HepG2 (cell line): ENCODE results near the gene PCNA. TPM values are rescaled to one million over a fixed set of nuclear protein-coding genes. Genes with fewer than 3 reads are reported as not detected.

Experiments
- ATAC-seq: fragments of 200-7000 bp; cut with Tn5 transposase; 3 replicates; pipeline ENCODE4 v1.9.1; 2020; ENCODE audit warnings: mild to moderate bottlenecking, moderate library complexity
- BruUV-seq: library from RNA; stranded (reverse); fragments of 400-500 nt; replicated peaks from 2 replicates; lab custom pipeline; 2021; lab: Mats Ljungman, UMichigan
- CTCF ChIA-PET: fragments of 300-600 bp; formaldehyde crosslinking; extraction: SDS; loops from one replicate; lab custom pipeline; 2021; ENCODE audit warnings: low total read pairs, inconsistent platforms, low intra/inter-chr PET ratio; lab: Yijun Ruan, JAX
- POLR2A ChIA-PET: fragments of 350-600 bp; sonication (Branson Sonifier 250); formaldehyde crosslinking; loops from one replicate; lab custom pipeline; 2020; ENCODE audit warnings: antibody characterized with exemption, inconsistent platforms; lab: Yijun Ruan, JAX
- DNase-seq: peaks from one replicate; pipeline ENCODE4 v3.0.0-alpha.2; 2015; ENCODE audit warnings: low spot score
- FAIRE-seq: peaks from 3 replicates; lab custom pipeline; 2011; peaks lifted over from hg19 to GRCh38; lab: Jason Lieb, UNC
- H2AFZ ChIP-seq: one replicate; pipeline ENCODE4 v1.6.1; 2011; ENCODE audit warnings: low read length, inconsistent platforms
- H3K27ac ChIP-seq: fragments of 300-600 bp; 3 replicates; pipeline ENCODE4 v1.8.0; 2011; ENCODE audit warnings: mixed run types, mild to moderate bottlenecking, mixed read lengths, low read length, inconsistent platforms; ENCODE audit not compliant: insufficient read depth; ENCODE audit errors: extremely low read length
- H3K27me3 ChIP-seq, 2 experiments: fragments of 200-600 bp in 1 of 2; 2 replicates in 1 of 2; 3 replicates in 1 of 2; pipeline versions ENCODE4 v1.6.0 to v1.8.0; 2011; ENCODE audit warnings: low read length in 2 of 2, mild to moderate bottlenecking in 2 of 2, moderate library complexity in 2 of 2, inconsistent platforms in 1 of 2; ENCODE audit not compliant: insufficient read depth in 2 of 2, control insufficient read depth in 1 of 2
- H3K36me3 ChIP-seq, 2 experiments: fragments of 200-600 bp in 1 of 2; replicated peaks in 1 of 2; 2 replicates in 1 of 2; 3 replicates in 1 of 2; pipeline versions ENCODE4 v1.5.1 to v1.8.0; 2011; ENCODE audit warnings: low read length in 2 of 2, inconsistent platforms in 1 of 2; ENCODE audit not compliant: insufficient read depth in 2 of 2, control insufficient read depth in 1 of 2
- H3K4me1 ChIP-seq: 2 replicates; pipeline ENCODE4 v1.5.1; 2012; ENCODE audit warnings: low read length, inconsistent platforms; ENCODE audit not compliant: insufficient read depth
- H3K4me2 ChIP-seq: 2 replicates; pipeline ENCODE4 v1.6.0; 2011; ENCODE audit warnings: low read depth, low read length, inconsistent platforms
- H3K4me3 ChIP-seq, 3 experiments: fragments of 200-600 bp in 1 of 3; sonication (generic), shearing (Covaris generic) in 1 of 3; replicated peaks in 1 of 3; 2 replicates each; pipeline ENCODE4 v1.5.1; 2011 to 2016; ENCODE audit warnings: low read length in 3 of 3, inconsistent platforms in 2 of 3, low read depth in 2 of 3, mild to moderate bottlenecking in 2 of 3, control low read depth in 1 of 3, mixed read lengths in 1 of 3; ENCODE audit not compliant: insufficient read depth in 1 of 3
- H3K79me2 ChIP-seq: one replicate; pipeline ENCODE4 v1.6.1; 2011; ENCODE audit warnings: low read length, inconsistent platforms; ENCODE audit not compliant: insufficient read depth
- H3K9ac ChIP-seq: 2 replicates; pipeline ENCODE4 v1.6.0; 2011; ENCODE audit warnings: mild to moderate bottlenecking, low read depth, low read length, inconsistent platforms; ENCODE audit not compliant: insufficient read depth
- H3K9me3 ChIP-seq: 2 replicates; pipeline ENCODE4 v1.5.1; 2012; ENCODE audit warnings: mild to moderate bottlenecking, low read length
- H4K20me1 ChIP-seq: 2 replicates; pipeline ENCODE4 v1.6.0; 2011; ENCODE audit warnings: inconsistent platforms, mild to moderate bottlenecking, low read length, moderate library complexity; ENCODE audit not compliant: insufficient read depth
- ARID2 ChIP-seq: sonication (generic); formaldehyde crosslinking; IDR thresholded peaks from 2 replicates; pipeline ENCODE4 v1.8.1; 2022; ENCODE audit warnings: mild to moderate bottlenecking, missing genetic modification reagents, borderline replicate concordance
- HDAC1 ChIP-seq: sonication (generic); formaldehyde crosslinking; IDR thresholded peaks from 2 replicates; pipeline ENCODE4 v1.5.1; 2020; ENCODE audit warnings: mild to moderate bottlenecking, missing genetic modification reagents
- HMG20A ChIP-seq: IDR thresholded peaks from 2 replicates; pipeline ENCODE4 v1.6.1; 2016; ENCODE audit warnings: borderline replicate concordance
- KDM4B ChIP-seq: sonication (generic); formaldehyde crosslinking; IDR thresholded peaks from 2 replicates; pipeline ENCODE4 v1.4.0; 2020; ENCODE audit warnings: missing genetic modification reagents
- MATR3 ChIP-seq: sonication (generic); formaldehyde crosslinking; IDR thresholded peaks from 2 replicates; pipeline ENCODE4 v1.4.0; 2020; ENCODE audit warnings: missing genetic modification reagents
- MAZ ChIP-seq, 2 experiments: sonication (generic) in 1 of 2; formaldehyde crosslinking in 1 of 2; IDR thresholded peaks; 2 replicates each; pipeline versions ENCODE4 v1.5.0 to v1.6.1; 2012 to 2020; ENCODE audit warnings: low read depth in 2 of 2, mild to moderate bottlenecking in 2 of 2, borderline replicate concordance in 1 of 2, improper control_type of control experiment in 1 of 2, low read length in 1 of 2, missing genetic modification reagents in 1 of 2, moderate library complexity in 1 of 2
- POLR2AphosphoS2 ChIP-seq: IDR thresholded peaks from 2 replicates; pipeline ENCODE4 v1.6.1; 2011; ENCODE audit warnings: low read depth, low read length, improper control_type of control experiment
- SAFB2 ChIP-seq: sonication (generic); formaldehyde crosslinking; IDR thresholded peaks from 2 replicates; pipeline ENCODE4 v1.5.1; 2020; ENCODE audit warnings: missing genetic modification reagents, low read depth, mild to moderate bottlenecking, borderline replicate concordance
- THAP11 ChIP-seq: IDR thresholded peaks from 2 replicates; pipeline ENCODE4 v1.6.1; 2016; ENCODE audit warnings: missing biosample characterization, missing genetic modification reagents
- ZNF143 ChIP-seq: sonication (generic); formaldehyde crosslinking; IDR thresholded peaks from 2 replicates; pipeline ENCODE4 v1.4.0; 2020; ENCODE audit warnings: missing genetic modification reagents
- ZNF234 ChIP-seq: sonication (generic); formaldehyde crosslinking; conservative IDR thresholded peaks from 2 replicates; pipeline ENCODE4 v1.5.1; 2020; ENCODE audit warnings: mild to moderate bottlenecking, missing genetic modification reagents
- ZNF441 ChIP-seq: sonication (generic); formaldehyde crosslinking; IDR thresholded peaks from 2 replicates; pipeline ENCODE4 v1.7.0; 2021; ENCODE audit warnings: missing genetic modification reagents, borderline replicate concordance
- ZNF646 ChIP-seq: sonication (generic); formaldehyde crosslinking; IDR thresholded peaks from 2 replicates; pipeline ENCODE4 v1.9.0; 2021; ENCODE audit warnings: mild to moderate bottlenecking, missing genetic modification reagents
- ZNF816 ChIP-seq: sonication (generic); formaldehyde crosslinking; IDR thresholded peaks from 2 replicates; pipeline ENCODE4 v1.8.0; 2022; ENCODE audit warnings: missing genetic modification reagents, mild to moderate bottlenecking, borderline replicate concordance
- ZSCAN21 ChIP-seq: sonication (generic); formaldehyde crosslinking; IDR thresholded peaks from 2 replicates; pipeline ENCODE4 v1.8.0; 2022; ENCODE audit warnings: mild to moderate bottlenecking, missing genetic modification reagents, moderate library complexity, borderline replicate concordance
- ZSCAN30 ChIP-seq: sonication (generic); formaldehyde crosslinking; IDR thresholded peaks from 2 replicates; pipeline ENCODE4 v1.5.0; 2020; ENCODE audit warnings: mild to moderate bottlenecking, missing genetic modification reagents
- in situ Hi-C: cut with HindIII; loops from 2 replicates; pipeline ENCODE4 v1.10.0; 2017; ENCODE audit warnings: low pct_unique_long_range_greater_than_20kb; ENCODE audit not compliant: extremely low pct_ligation_motif_present
- intact Hi-C: fragments of 100-400 bp; cut with micrococcal nuclease; formaldehyde crosslinking; loops from one replicate; pipeline ENCODE4 v1.10.0; 2022; ENCODE audit not compliant: unreplicated experiment
- polyA plus RNA-seq, 8 experiments: library from polyadenylated mRNA; depleted of rRNA in 3 of 8; stranded (reverse) in 7 of 8; unstranded in 1 of 8; fragments of >200 nt; fragmentation: Illumina TruSeq in 4 of 8; extraction: Trizol in 4 of 8; gene quantifications; 2 replicates each; pipeline versions ENCODE4 v1.2.1 to v1.2.3, GENCODE V29; 2011 to 2016; ENCODE audit warnings: low read depth in 4 of 8, missing spikeins in 1 of 8, mixed read lengths in 1 of 8; ENCODE audit not compliant: insufficient read depth in 1 of 8
- total RNA-seq, 5 experiments: library from RNA; depleted of rRNA; stranded (reverse); fragments of >200 nt; fragmentation: Illumina TruSeq; extraction: Trizol; gene quantifications; 2 replicates each; pipeline ENCODE4 v1.2.3, GENCODE V29; 2016; ENCODE audit warnings: low read depth in 1 of 5
- TF ChIP-seq, protein P1 (sequence below): sonication (generic); formaldehyde crosslinking; IDR thresholded peaks from 2 replicates; pipeline ENCODE4 v1.4.0; 2020; ENCODE audit warnings: missing genetic modification reagents; ENCODE audit errors: not compliant biosample characterization
- TF ChIP-seq, protein P2 (sequence below): sonication (generic); formaldehyde crosslinking; IDR thresholded peaks from 2 replicates; pipeline ENCODE4 v1.5.0; 2020; ENCODE audit warnings: missing genetic modification reagents

Gene PCNA
- total and polyA plus RNA-seq, 2 of the 13 experiments (the other 11 are each of a cell fraction or from before 2014, with no cell fraction given): 229 to 655 TPM

GRCh38 chr20:5140195-5140594 is 20.4 kb upstream of the PCNA start:
- peaks cover 1 to 12% of the 10 kb centered on the region in 2 experiments for H3K36me3 ChIP-seq
- BruUV-seq: no TSS peak
- no peak for FAIRE-seq
- no peaks in the 10 kb centered on the region for H3K9me3 ChIP-seq
- no peak overlapping the region for H3K27ac ChIP-seq
- intact Hi-C loops (no loop called here), in situ Hi-C loops (loop anchor here (10.0 kb wide), 1 partner anchor 55 kb away; no protein-coding TSS in a partner anchor)
- POLR2A ChIA-PET: interaction anchor here (7.0 kb wide), 1 partner anchor 12 kb away, joined by 53 read pairs; the partner anchor contains the start of gene CDS2
- H2AFZ ChIP-seq: no peak overlapping the region
- no peaks in the 10 kb centered on the region; the same call in 1 of the 2 replicates for H4K20me1 ChIP-seq
- TF ChIP-seq ZNF646 (no peak), ZNF816 (CRISPR knock-in tag) (no peak), ZNF234 (CRISPR knock-in tag) (no peak), ZSCAN30 (CRISPR knock-in tag) (no peak), KDM4B (no peak), THAP11 (CRISPR knock-in tag) (no peak), HMG20A (CRISPR knock-in tag) (no peak), ARID2 (no peak), ZNF143 (no peak), MAZ (IDR thresholded peaks at IDR 0.05; ENCODE audit: borderline replicate concordance, low read depth, low read length) (no peak), MAZ (CRISPR knock-in tag; IDR thresholded peaks at IDR 0.05; ENCODE audit: low read depth) (no peak), ZSCAN21 (no peak), MATR3 (CRISPR knock-in tag) (no peak), HDAC1 (CRISPR knock-in tag) (no peak), POLR2AphosphoS2 (no peak), SAFB2 (CRISPR knock-in tag) (no peak), ZNF441 (no peak)
- TF ChIP-seq, protein P1, sequence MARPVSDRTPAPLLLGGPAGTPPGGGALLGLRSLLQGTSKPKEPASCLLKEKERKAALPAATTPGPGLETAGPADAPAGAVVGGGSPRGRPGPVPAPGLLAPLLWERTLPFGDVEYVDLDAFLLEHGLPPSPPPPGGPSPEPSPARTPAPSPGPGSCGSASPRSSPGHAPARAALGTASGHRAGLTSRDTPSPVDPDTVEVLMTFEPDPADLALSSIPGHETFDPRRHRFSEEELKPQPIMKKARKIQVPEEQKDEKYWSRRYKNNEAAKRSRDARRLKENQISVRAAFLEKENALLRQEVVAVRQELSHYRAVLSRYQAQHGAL (CRISPR knock-in tag): no peak
- TF ChIP-seq, protein P2, sequence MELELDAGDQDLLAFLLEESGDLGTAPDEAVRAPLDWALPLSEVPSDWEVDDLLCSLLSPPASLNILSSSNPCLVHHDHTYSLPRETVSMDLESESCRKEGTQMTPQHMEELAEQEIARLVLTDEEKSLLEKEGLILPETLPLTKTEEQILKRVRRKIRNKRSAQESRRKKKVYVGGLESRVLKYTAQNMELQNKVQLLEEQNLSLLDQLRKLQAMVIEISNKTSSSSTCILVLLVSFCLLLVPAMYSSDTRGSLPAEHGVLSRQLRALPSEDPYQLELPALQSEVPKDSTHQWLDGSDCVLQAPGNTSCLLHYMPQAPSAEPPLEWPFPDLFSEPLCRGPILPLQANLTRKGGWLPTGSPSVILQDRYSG (CRISPR knock-in tag): no peak
- ATAC-seq: no peak
- no peak overlapping the region for H3K9ac ChIP-seq
- DNase-seq: no peak
- peaks cover 62% of the 10 kb centered on the region for H3K4me1 ChIP-seq
- H3K4me3 ChIP-seq: no peak overlapping the region
- H3K79me2 ChIP-seq: peaks cover 90% of the 10 kb centered on the region
- CTCF ChIA-PET: no interaction called here
- H3K4me2 ChIP-seq: no peak overlapping the region
- no peaks in the 10 kb centered on the region for H3K27me3 ChIP-seq
